ENCODE measurements around the gene LRRN2. TPM values are rescaled to one million over a fixed set of nuclear protein-coding genes. Genes with fewer than 3 reads are reported as not detected.

Gene LRRN2
- total RNA-seq, 1 donor from 2014 or later, result 4.9 TPM

DNA sequence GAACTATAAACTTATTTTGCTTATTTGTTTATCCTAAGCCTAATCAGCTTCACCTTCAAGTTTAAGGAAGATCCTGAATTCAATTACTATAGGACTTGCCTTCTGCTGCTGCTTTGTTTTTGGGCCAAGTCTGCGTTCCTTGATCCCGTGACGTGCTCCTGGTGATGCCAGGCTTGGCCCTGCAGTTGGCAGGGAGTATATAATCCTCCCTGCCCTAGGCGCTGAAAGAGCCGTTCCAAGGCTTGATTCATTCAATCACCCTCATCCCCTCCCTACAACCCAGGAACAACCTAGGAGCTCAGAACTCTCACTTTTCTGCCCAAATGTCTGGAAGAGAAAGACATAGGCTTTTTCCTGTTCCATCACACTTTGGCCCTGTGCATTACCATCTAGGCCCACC is 12.4 kb upstream of the LRRN2 start:
- no peak overlapping the region for H3K27ac Mint-ChIP-seq (ENCODE audit: unreplicated experiment)
- H3K4me1 ChIP-seq (ENCODE audit: insufficient read depth, low read length), result no peaks in the 10 kb centered on the region
- no peak overlapping the region for H2AFZ ChIP-seq (ENCODE audit: low read depth, low read length)
- H3K27me3 Mint-ChIP-seq (ENCODE audit: low read depth, unreplicated experiment), result peaks cover 45% of the 10 kb centered on the region
- H3K27ac ChIP-seq (ENCODE audit: low read depth, low read length), result no peak overlapping the region
- H3K4me1 Mint-ChIP-seq (ENCODE audit: low read depth, unreplicated experiment), result no peaks in the 10 kb centered on the region
- no peaks in the 10 kb centered on the region for H3K79me2 ChIP-seq (ENCODE audit: insufficient read depth, low read length)
- peaks cover 13% of the 10 kb centered on the region for H3K27me3 ChIP-seq (ENCODE audit: insufficient read depth, low read length)
- FAIRE-seq (no peak), DNase-seq (ENCODE audit: low read depth) (no peak)
- no peaks in the 10 kb centered on the region for H3K9me3 ChIP-seq (ENCODE audit: insufficient read depth, low read depth, low read length)
- no peak overlapping the region for H3K4me3 Mint-ChIP-seq (ENCODE audit: unreplicated experiment)
- no peak overlapping the region for H3K4me3 ChIP-seq (ENCODE audit: insufficient read depth, low read depth, low read length)
- no peaks in the 10 kb centered on the region for H3K36me3 Mint-ChIP-seq (ENCODE audit: low read depth, unreplicated experiment)
- TF ChIP-seq EZH2 (IDR thresholded peaks at IDR 0.05; ENCODE audit: insufficient read depth, low read length), result no peak
- TF ChIP-seq, protein P1, sequence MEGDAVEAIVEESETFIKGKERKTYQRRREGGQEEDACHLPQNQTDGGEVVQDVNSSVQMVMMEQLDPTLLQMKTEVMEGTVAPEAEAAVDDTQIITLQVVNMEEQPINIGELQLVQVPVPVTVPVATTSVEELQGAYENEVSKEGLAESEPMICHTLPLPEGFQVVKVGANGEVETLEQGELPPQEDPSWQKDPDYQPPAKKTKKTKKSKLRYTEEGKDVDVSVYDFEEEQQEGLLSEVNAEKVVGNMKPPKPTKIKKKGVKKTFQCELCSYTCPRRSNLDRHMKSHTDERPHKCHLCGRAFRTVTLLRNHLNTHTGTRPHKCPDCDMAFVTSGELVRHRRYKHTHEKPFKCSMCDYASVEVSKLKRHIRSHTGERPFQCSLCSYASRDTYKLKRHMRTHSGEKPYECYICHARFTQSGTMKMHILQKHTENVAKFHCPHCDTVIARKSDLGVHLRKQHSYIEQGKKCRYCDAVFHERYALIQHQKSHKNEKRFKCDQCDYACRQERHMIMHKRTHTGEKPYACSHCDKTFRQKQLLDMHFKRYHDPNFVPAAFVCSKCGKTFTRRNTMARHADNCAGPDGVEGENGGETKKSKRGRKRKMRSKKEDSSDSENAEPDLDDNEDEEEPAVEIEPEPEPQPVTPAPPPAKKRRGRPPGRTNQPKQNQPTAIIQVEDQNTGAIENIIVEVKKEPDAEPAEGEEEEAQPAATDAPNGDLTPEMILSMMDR (IDR thresholded peaks at IDR 0.05; ENCODE audit: insufficient read depth, low read depth, low read length), result no peak
- H3K4me2 ChIP-seq (ENCODE audit: low read length), result no peak overlapping the region
- no peaks in the 10 kb centered on the region for H3K36me3 ChIP-seq (ENCODE audit: insufficient read depth, low read length)
- no peaks in the 10 kb centered on the region for H4K20me1 ChIP-seq (ENCODE audit: insufficient read depth, low read length)
- H3K9ac ChIP-seq (ENCODE audit: low read length), result no peak overlapping the region
- peaks cover 4% of the 10 kb centered on the region for H3K9me3 Mint-ChIP-seq (ENCODE audit: unreplicated experiment)

DNA sequence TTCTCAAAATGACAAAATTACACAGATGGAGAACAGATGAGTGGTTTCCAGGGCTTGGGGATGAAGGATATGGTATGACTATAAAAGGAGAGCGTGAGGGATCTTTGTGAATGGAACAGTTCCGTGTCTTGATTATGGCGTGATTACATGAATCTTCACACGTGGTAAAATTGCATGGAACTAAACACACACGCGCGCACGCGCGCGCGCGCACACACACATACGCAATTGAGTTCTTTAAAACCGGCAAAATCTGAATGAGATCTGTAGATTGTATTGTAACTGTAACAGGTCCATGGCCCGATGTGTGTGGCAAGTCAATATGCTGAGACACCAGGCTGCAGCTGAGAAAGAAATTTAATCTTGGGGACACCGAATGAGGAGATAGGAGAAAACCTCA is 11.1 kb upstream of the LRRN2 start:
- Histone ChIP-seq H4K20me1 (ENCODE audit: insufficient read depth, low read length) (no peaks in the 10 kb centered on the region), H3K27me3 (ENCODE audit: insufficient read depth, low read length) (peaks cover 11% of the 10 kb centered on the region), H3K27ac (ENCODE audit: low read depth, low read length) (no peak overlapping the region), H2AFZ (ENCODE audit: low read depth, low read length) (no peak overlapping the region), H3K4me3 (ENCODE audit: insufficient read depth, low read depth, low read length) (no peak overlapping the region), H3K4me1 (ENCODE audit: insufficient read depth, low read length) (no peaks in the 10 kb centered on the region), H3K36me3 (ENCODE audit: insufficient read depth, low read length) (no peaks in the 10 kb centered on the region), H3K9me3 (ENCODE audit: insufficient read depth, low read depth, low read length) (no peaks in the 10 kb centered on the region), H3K4me2 (ENCODE audit: low read length) (no peak overlapping the region), H3K9ac (ENCODE audit: low read length) (no peak overlapping the region), H3K79me2 (ENCODE audit: insufficient read depth, low read length) (no peaks in the 10 kb centered on the region)
- no peak for FAIRE-seq
- Mint-ChIP-seq H3K27ac (ENCODE audit: unreplicated experiment) (no peak overlapping the region), H3K27me3 (ENCODE audit: low read depth, unreplicated experiment) (peaks cover 43% of the 10 kb centered on the region), H3K4me3 (ENCODE audit: unreplicated experiment) (no peak overlapping the region), H3K36me3 (ENCODE audit: low read depth, unreplicated experiment) (no peaks in the 10 kb centered on the region), H3K9me3 (ENCODE audit: unreplicated experiment) (no peaks in the 10 kb centered on the region), H3K4me1 (ENCODE audit: low read depth, unreplicated experiment) (no peaks in the 10 kb centered on the region)
- TF ChIP-seq, protein P1 (IDR thresholded peaks at IDR 0.05; ENCODE audit: insufficient read depth, low read depth, low read length), result no peak
- no peak for TF ChIP-seq EZH2 (IDR thresholded peaks at IDR 0.05; ENCODE audit: insufficient read depth, low read length)
- DNase-seq (ENCODE audit: low read depth), result no peak

DNA sequence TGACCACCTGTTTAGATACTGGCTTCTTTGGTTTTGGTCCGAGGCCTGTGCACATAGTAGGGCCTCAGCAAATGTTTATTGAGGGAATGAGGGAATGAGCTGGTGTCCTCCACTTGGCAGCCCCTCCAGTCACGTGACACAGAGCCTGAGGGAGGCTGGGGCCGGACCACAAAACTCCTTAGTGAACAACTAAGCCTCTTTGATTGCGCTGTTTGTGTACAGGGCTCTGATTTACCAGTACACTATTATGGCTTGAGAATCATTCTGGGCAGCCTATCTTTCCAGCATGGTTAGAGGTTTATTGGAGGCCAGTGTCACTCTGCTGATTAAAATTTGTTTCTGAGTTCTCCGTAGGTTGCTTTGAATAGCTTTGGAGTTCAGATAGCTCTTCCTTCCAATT is 10.2 kb upstream of the LRRN2 start:
- Histone ChIP-seq H3K9ac (ENCODE audit: low read length) (no peak overlapping the region), H3K9me3 (ENCODE audit: insufficient read depth, low read depth, low read length) (no peaks in the 10 kb centered on the region), H2AFZ (ENCODE audit: low read depth, low read length) (no peak overlapping the region), H3K27ac (ENCODE audit: low read depth, low read length) (no peak overlapping the region), H3K79me2 (ENCODE audit: insufficient read depth, low read length) (no peaks in the 10 kb centered on the region), H3K36me3 (ENCODE audit: insufficient read depth, low read length) (no peaks in the 10 kb centered on the region), H4K20me1 (ENCODE audit: insufficient read depth, low read length) (no peaks in the 10 kb centered on the region), H3K4me2 (ENCODE audit: low read length) (no peak overlapping the region), H3K27me3 (ENCODE audit: insufficient read depth, low read length) (peaks cover 11% of the 10 kb centered on the region), H3K4me1 (ENCODE audit: insufficient read depth, low read length) (no peaks in the 10 kb centered on the region), H3K4me3 (ENCODE audit: insufficient read depth, low read depth, low read length) (no peak overlapping the region)
- DNase-seq (ENCODE audit: low read depth), result no peak
- no peaks in the 10 kb centered on the region for H3K9me3 Mint-ChIP-seq (ENCODE audit: unreplicated experiment)
- no peak overlapping the region for H3K4me3 Mint-ChIP-seq (ENCODE audit: unreplicated experiment)
- no peak overlapping the region for H3K27ac Mint-ChIP-seq (ENCODE audit: unreplicated experiment)
- FAIRE-seq, result no peak
- H3K36me3 Mint-ChIP-seq (ENCODE audit: low read depth, unreplicated experiment), result no peaks in the 10 kb centered on the region
- H3K27me3 Mint-ChIP-seq (ENCODE audit: low read depth, unreplicated experiment), result peaks cover 42% of the 10 kb centered on the region
- TF ChIP-seq, protein P1 (IDR thresholded peaks at IDR 0.05; ENCODE audit: insufficient read depth, low read depth, low read length), result no peak
- TF ChIP-seq EZH2 (IDR thresholded peaks at IDR 0.05; ENCODE audit: insufficient read depth, low read length), result no peak
- H3K4me1 Mint-ChIP-seq (ENCODE audit: low read depth, unreplicated experiment), result no peaks in the 10 kb centered on the region

Data from astrocyte (in vitro differentiated cells and primary cell).